Panc1 (cell line): ENCODE measurements around the gene LAG3. TPM values are rescaled to one million over a fixed set of nuclear protein-coding genes. Genes with fewer than 3 reads are reported as not detected.
A peak's percentile ranks its signal among the peaks of the same experiment; 100 is the strongest.

Source experiments
- ATAC-seq: fragments of 200-7000 bp; cut with Tn5 transposase; 2 replicates; pipeline ENCODE4 v1.9.1; 2020; ENCODE audit warnings: mild to moderate bottlenecking, moderate library complexity
- BruUV-seq: library from RNA; stranded (reverse); fragments of 400-500 nt; replicated peaks from 2 replicates; lab custom pipeline; 2021; lab: Mats Ljungman, UMichigan
- CTCF ChIA-PET: fragments of 300-600 bp; sonication (Branson Sonifier 250); formaldehyde crosslinking; loops from one replicate; lab custom pipeline; 2022; ENCODE audit warnings: antibody characterized with exemption; lab: Charles Lee
- POLR2A ChIA-PET: fragments of 300-600 bp; sonication (Branson Sonifier 250); formaldehyde crosslinking; loops from one replicate; lab custom pipeline; 2022; ENCODE audit warnings: antibody characterized with exemption; lab: Charles Lee
- DNase-seq: peaks from one replicate; pipeline ENCODE4 v3.0.0-alpha.2; 2010; ENCODE audit warnings: low read depth, low spot score
- H3K27ac ChIP-seq: 2 replicates; pipeline ENCODE4 v1.5.1; 2011; ENCODE audit warnings: mild to moderate bottlenecking, low read length, inconsistent platforms
- H3K27me3 ChIP-seq: fragments of 200-500 bp; sonication (Bioruptor generic); 2 replicates; pipeline ENCODE4 v1.6.0; 2014; ENCODE audit warnings: low read length, inconsistent platforms; ENCODE audit not compliant: control insufficient read depth, insufficient read depth
- H3K36me3 ChIP-seq: fragments of 200-500 bp; sonication (Bioruptor generic); 2 replicates; pipeline ENCODE4 v1.5.1; 2014; ENCODE audit warnings: inconsistent platforms, mild to moderate bottlenecking, low read length, moderate library complexity; ENCODE audit not compliant: control insufficient read depth, insufficient read depth
- H3K4me1 ChIP-seq: 2 replicates; pipeline ENCODE4 v1.5.1; 2011; ENCODE audit warnings: inconsistent platforms, mild to moderate bottlenecking, low read length, moderate library complexity; ENCODE audit not compliant: control insufficient read depth, insufficient read depth
- H3K4me3 ChIP-seq, 2 experiments: 2 replicates each; pipeline ENCODE4 v1.5.1; 2011 to 2012; ENCODE audit warnings: low read depth in 2 of 2, low read length in 2 of 2, mild to moderate bottlenecking in 2 of 2, inconsistent platforms in 1 of 2, moderate library complexity in 1 of 2
- H3K9me3 ChIP-seq: fragments of 200-500 bp; sonication (Bioruptor generic); 2 replicates; pipeline ENCODE4 v1.5.1; 2014; ENCODE audit warnings: low read depth, mild to moderate bottlenecking, inconsistent platforms, low read length, moderate library complexity; ENCODE audit not compliant: control insufficient read depth, insufficient read depth
- CTCF ChIP-seq: fragments of 450-650 bp; IDR thresholded peaks from 2 replicates; pipeline ENCODE4 v1.5.1; 2017; ENCODE audit warnings: mild to moderate bottlenecking
- POLR2AphosphoS5 ChIP-seq: IDR thresholded peaks from 2 replicates; pipeline ENCODE4 v1.6.1; 2012; ENCODE audit warnings: mild to moderate bottlenecking, low read depth, low read length, moderate library complexity
- REST ChIP-seq, 2 experiments: IDR thresholded peaks; 2 replicates each; pipeline ENCODE4 v1.6.1; 2011 to 2012; ENCODE audit warnings: low read depth in 2 of 2, control low read depth in 1 of 2, low read length in 1 of 2, mild to moderate bottlenecking in 1 of 2, moderate library complexity in 1 of 2; ENCODE audit not compliant: insufficient read depth in 1 of 2
- SIN3A ChIP-seq: IDR thresholded peaks from 2 replicates; pipeline ENCODE4 v1.6.1; 2012; ENCODE audit warnings: low read depth, mild to moderate bottlenecking, low read length, moderate library complexity, borderline replicate concordance; ENCODE audit not compliant: insufficient read depth
- TCF7L2 ChIP-seq: IDR thresholded peaks from 2 replicates; pipeline ENCODE4 v1.6.1; 2011; ENCODE audit warnings: mild to moderate bottlenecking, low read depth, low read length, inconsistent platforms
- in situ Hi-C: cut with HindIII; loops from 2 replicates; pipeline ENCODE4 v1.10.0; 2016; ENCODE audit warnings: low sequenced_read_pairs, low pct_unique_long_range_greater_than_20kb
- intact Hi-C: fragments of 100-400 bp; cut with micrococcal nuclease; formaldehyde crosslinking; loops from one replicate; pipeline ENCODE4 v1.10.0; 2022; ENCODE audit not compliant: unreplicated experiment
- total RNA-seq: library from RNA; stranded (reverse); gene quantifications from one replicate; pipeline ENCODE4 v1.2.1, GENCODE V29; 2021; ENCODE audit not compliant: unreplicated experiment

Gene LAG3
- total RNA-seq, 1 experiment from 2014 or later = 2.7 TPM

- no peak for ATAC-seq
- BruUV-seq = no TSS peak
These were observed 3.3 kb upstream of the LAG3 start for GRCh38 chr12:6768990-6769389.

GRCh38 chr12:6769666-6770065 is 2.7 kb upstream of the LAG3 start:
- ChIA-PET CTCF (interaction anchor here (0.7 kb wide), 1 partner anchor 16 kb away, joined by 3 read pairs; no protein-coding TSS in a partner anchor), POLR2A (interaction anchor here (0.6 kb wide), 1 partner anchor 11 kb away, joined by 3 read pairs; no protein-coding TSS in a partner anchor)
- Histone ChIP-seq H3K4me3 (no peak overlapping the region), H3K27ac (no peak overlapping the region), H3K27me3 (no peaks in the 10 kb centered on the region), H3K9me3 (no peaks in the 10 kb centered on the region), H3K4me1 (peaks cover 36% of the 10 kb centered on the region), H3K36me3 (peaks cover 2% of the 10 kb centered on the region)
- intact Hi-C loops = no loop called here
- TF ChIP-seq POLR2AphosphoS5 = no peak
- no peak for TF ChIP-seq CTCF
- TF ChIP-seq TCF7L2 = no peak
- TF ChIP-seq REST (IDR thresholded peaks at IDR 0.05; ENCODE audit: insufficient read depth in 1 of 2, low read depth in 2 of 2, low read length in 1 of 2) = no peak
- in situ Hi-C loops = no loop called here
- no peak for DNase-seq
- no TSS peak for BruUV-seq
- ATAC-seq = no peak

More at GRCh38 chr12:6768990-6769389, 3.3 kb upstream of the LAG3 start:
- H3K9me3 ChIP-seq = no peaks in the 10 kb centered on the region
- POLR2A ChIA-PET = interaction anchor here (0.6 kb wide), 1 partner anchor 12 kb away, joined by 3 read pairs; no protein-coding TSS in a partner anchor
- H3K27ac ChIP-seq = peak overlapping the region; percentile 75; the same call in 1 of the 2 replicates
- no peaks in the 10 kb centered on the region for H3K27me3 ChIP-seq
- in situ Hi-C loops = no loop called here
- no peak for DNase-seq
- H3K4me1 ChIP-seq = peaks cover 38% of the 10 kb centered on the region
- no peak for TF ChIP-seq CTCF
- no peak for TF ChIP-seq SIN3A
- TF ChIP-seq POLR2AphosphoS5 = no peak
- TF ChIP-seq TCF7L2 = no peak
- TF ChIP-seq REST (IDR thresholded peaks at IDR 0.05; ENCODE audit: insufficient read depth in 1 of 2, low read depth in 2 of 2, low read length in 1 of 2) = no peak
- intact Hi-C loops = no loop called here
- peaks cover 2% of the 10 kb centered on the region for H3K36me3 ChIP-seq
- CTCF ChIA-PET = interaction anchor here (0.7 kb wide), 1 partner anchor 15 kb away, joined by 3 read pairs; no protein-coding TSS in a partner anchor
- H3K4me3 ChIP-seq = peak overlapping the region; percentile 90 to 91
